Esophagus (tissue), 2 donors: Measurements from ENCODE around the gene CILP2. TPM values are rescaled to one million over a fixed set of nuclear protein-coding genes. Genes with fewer than 3 reads are reported as not detected.

ENCODE experiments used
- H3K27ac ChIP-seq, 2 donors: one replicate each; pipeline ENCODE4 v1.5.1; 2013; ENCODE audit warnings: low read depth in 2 of 2, mild to moderate bottlenecking in 2 of 2, inconsistent platforms in 1 of 2, low read length in 1 of 2, moderate library complexity in 1 of 2
- H3K27me3 ChIP-seq, 2 donors: one replicate each; pipeline ENCODE4 v1.6.1; 2013; ENCODE audit warnings: low read length in 2 of 2, control low read depth in 1 of 2, mild to moderate bottlenecking in 1 of 2; ENCODE audit not compliant: insufficient read depth in 2 of 2, control insufficient read depth in 1 of 2
- H3K36me3 ChIP-seq, 2 donors: one replicate each; pipeline ENCODE4 v1.6.1; 2013; ENCODE audit warnings: low read length in 1 of 2; ENCODE audit not compliant: control insufficient read depth in 2 of 2, insufficient read depth in 2 of 2
- H3K4me1 ChIP-seq, 2 donors: one replicate each; pipeline ENCODE4 v1.6.1; 2013; ENCODE audit warnings: low read length in 1 of 2; ENCODE audit not compliant: control insufficient read depth in 2 of 2, insufficient read depth in 2 of 2
- H3K4me3 ChIP-seq, 2 donors: one replicate each; pipeline ENCODE4 v1.5.1; 2013; ENCODE audit warnings: low read length in 2 of 2, mild to moderate bottlenecking in 2 of 2, low read depth in 1 of 2, moderate library complexity in 1 of 2
- H3K9me3 ChIP-seq, 2 donors: one replicate each; pipeline ENCODE4 v1.6.1; 2013; ENCODE audit warnings: mild to moderate bottlenecking in 2 of 2, low read depth in 1 of 2, low read length in 1 of 2, moderate library complexity in 1 of 2; ENCODE audit not compliant: control insufficient read depth in 2 of 2, insufficient read depth in 1 of 2
- WGBS, 2 donors: extraction: QIAGEN DNeasy Blood & Tissue Kit; methylation state at CpG; one replicate each; pipeline ENCODE4 v1.1.7; 2013; 5-methylcytosine and 5-hydroxymethylcytosine counted together
- polyA plus RNA-seq, 2 donors: library from polyadenylated mRNA; stranded (reverse); fragments of 200-250 nt; gene quantifications; one replicate each; pipeline ENCODE4 v1.2.3, GENCODE V29; 2013
- donor health status: healthy with polysubstance abuse.
- donor health status: Bipolar disorder and iron deficiency.

Gene CILP2
- polyA plus RNA-seq, 2 donors: 0.01 to 0.02 TPM

GRCh38 chr19:19537075-19538048 is 703 bp upstream of the CILP2 start:
- H3K4me1 ChIP-seq: peaks cover 4 to 24% of the 10 kb centered on the region in 2 donors
- H3K36me3 ChIP-seq: no peaks in the 10 kb centered on the region
- H3K27me3 ChIP-seq: peaks cover 0 to 12% of the 10 kb centered on the region in 2 donors
- no peak overlapping the region for H3K4me3 ChIP-seq
- peaks cover 0 to 14% of the 10 kb centered on the region in 2 donors for H3K9me3 ChIP-seq
- WGBS, 2 donors: 29 to 32% methylated on average over 43 to 59 of the region's 59 CpGs
- H3K27ac ChIP-seq: no peak overlapping the region

DNA sequence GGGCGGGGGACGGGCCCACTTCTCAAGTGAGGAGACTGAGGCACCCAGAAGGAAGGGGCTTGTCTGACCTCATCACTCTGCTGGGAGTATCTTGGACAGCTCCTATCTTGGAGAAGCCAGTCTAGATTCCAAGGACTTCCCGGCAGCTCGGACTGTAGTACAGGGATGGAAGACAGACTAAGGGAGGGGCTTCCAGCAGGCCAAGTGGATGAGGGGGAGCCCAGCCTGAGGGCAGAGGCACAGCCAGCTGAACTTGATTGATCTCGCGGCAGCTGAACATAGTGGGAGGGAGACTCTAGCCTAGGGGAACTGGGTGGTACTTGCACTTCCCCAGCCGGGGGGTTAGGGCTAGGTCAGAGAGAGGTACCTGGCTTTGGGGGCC is 711 bp downstream of the CILP2 start:
- Histone ChIP-seq H3K27me3 (peaks cover 0 to 12% of the 10 kb centered on the region in 2 donors), H3K36me3 (no peaks in the 10 kb centered on the region), H3K9me3 (peaks cover 0 to 14% of the 10 kb centered on the region in 2 donors), H3K4me3 (no peak overlapping the region), H3K4me1 (peaks cover 2 to 24% of the 10 kb centered on the region in 2 donors), H3K27ac (no peak overlapping the region)
- 21 to 28% methylated on average over 7 of the region's 7 CpGs for WGBS, 2 donors

- Histone ChIP-seq H3K27me3 (peaks cover 0 to 12% of the 10 kb centered on the region in 2 donors), H3K27ac (no peak overlapping the region), H3K4me1 (peaks cover 2 to 24% of the 10 kb centered on the region in 2 donors), H3K4me3 (no peak overlapping the region), H3K9me3 (peaks cover 0 to 14% of the 10 kb centered on the region in 2 donors), H3K36me3 (no peaks in the 10 kb centered on the region)
- 40 to 43% methylated on average over 19 of the region's 19 CpGs for WGBS, 2 donors
Measured at GRCh38 chr19:19539698-19540063, 1.6 kb downstream of the CILP2 start.

- no peaks in the 10 kb centered on the region for H3K36me3 ChIP-seq
- peaks cover 0 to 12% of the 10 kb centered on the region in 2 donors for H3K27me3 ChIP-seq
- H3K9me3 ChIP-seq: peaks cover 0 to 14% of the 10 kb centered on the region in 2 donors
- H3K27ac ChIP-seq: no peak overlapping the region
- H3K4me1 ChIP-seq: peaks cover 2 to 24% of the 10 kb centered on the region in 2 donors
- no peak overlapping the region for H3K4me3 ChIP-seq
- WGBS, 2 donors: 13 to 26% methylated on average over 46 to 74 of the region's 74 CpGs
Measured at GRCh38 chr19:19540064-19540714, 2.1 kb downstream of the CILP2 start.

DNA sequence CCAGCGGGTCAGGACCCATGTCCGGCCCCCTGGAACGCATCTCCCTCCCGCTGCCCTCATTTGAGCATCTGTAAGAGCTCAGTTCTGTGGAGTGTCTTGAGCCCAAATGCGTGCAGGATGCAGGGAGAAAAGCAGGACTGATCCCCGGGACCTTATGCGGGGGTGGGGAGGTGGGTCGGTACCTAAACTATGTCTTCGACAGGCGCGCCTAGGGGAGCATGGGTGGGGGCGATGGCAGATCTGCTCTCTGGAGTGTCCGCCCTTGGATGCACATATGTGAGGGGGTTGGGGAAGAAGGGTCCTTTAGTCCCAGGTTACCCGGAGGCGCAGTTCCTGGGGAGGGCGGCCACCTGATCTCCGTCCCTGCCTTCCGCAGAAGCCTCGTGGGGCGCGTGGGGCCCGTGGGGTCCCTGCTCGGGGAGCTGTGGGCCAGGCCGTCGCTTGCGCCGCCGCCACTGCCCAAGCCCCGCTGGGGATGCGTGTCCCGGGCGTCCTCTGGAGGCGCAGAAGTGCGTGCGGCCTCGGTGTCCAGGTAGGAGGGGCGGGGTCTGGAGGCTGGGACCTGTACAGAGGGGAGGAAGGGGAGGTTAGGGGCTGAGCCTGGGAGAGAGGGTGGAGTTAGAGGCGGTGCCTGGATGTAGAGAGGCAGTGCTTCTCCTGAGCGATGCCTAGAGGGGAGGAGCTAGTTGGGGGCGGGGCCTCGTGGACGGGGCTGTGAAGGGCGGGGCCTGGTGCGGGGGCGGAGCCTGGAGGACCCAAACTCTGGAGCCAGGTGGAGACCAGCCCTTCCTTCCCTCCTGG is 2.9 kb downstream of the CILP2 start:
- Histone ChIP-seq H3K4me3 (no peak overlapping the region), H3K36me3 (no peaks in the 10 kb centered on the region), H3K27ac (no peak overlapping the region), H3K27me3 (peaks cover 0 to 12% of the 10 kb centered on the region in 2 donors), H3K4me1 (peaks cover 2 to 24% of the 10 kb centered on the region in 2 donors), H3K9me3 (peaks cover 0 to 13% of the 10 kb centered on the region in 2 donors)
- WGBS, 2 donors: 4 to 6% methylated on average over 43 to 45 of the region's 45 CpGs

- H3K4me1 ChIP-seq: peaks cover 2 to 24% of the 10 kb centered on the region in 2 donors
- peaks cover 0 to 12% of the 10 kb centered on the region in 2 donors for H3K27me3 ChIP-seq
- H3K4me3 ChIP-seq: no peak overlapping the region
- H3K27ac ChIP-seq: no peak overlapping the region
- peaks cover 0 to 13% of the 10 kb centered on the region in 2 donors for H3K9me3 ChIP-seq
- no peaks in the 10 kb centered on the region for H3K36me3 ChIP-seq
- 64 to 81% methylated on average over 16 of the region's 16 CpGs for whole genome bisulfite sequencing, 2 donors
Measured at GRCh38 chr19:19541616-19542015, 3.6 kb downstream of the CILP2 start.

GRCh38 chr19:19542507-19542906 is 4.4 kb downstream of the CILP2 start:
- no peaks in the 10 kb centered on the region for H3K36me3 ChIP-seq
- no peak overlapping the region for H3K27ac ChIP-seq
- peaks cover 0 to 12% of the 10 kb centered on the region in 2 donors for H3K27me3 ChIP-seq
- H3K4me1 ChIP-seq: peaks cover 2 to 23% of the 10 kb centered on the region in 2 donors
- 85% methylated on average over 12 of the region's 12 CpGs for WGBS, 2 donors
- no peak overlapping the region for H3K4me3 ChIP-seq
- peaks cover 0 to 13% of the 10 kb centered on the region in 2 donors for H3K9me3 ChIP-seq

- peaks cover 0 to 9% of the 10 kb centered on the region in 2 donors for H3K27me3 ChIP-seq
- no peak overlapping the region for H3K27ac ChIP-seq
- WGBS, 2 donors: 93 to 95% methylated on average over 13 of the region's 13 CpGs
- H3K4me3 ChIP-seq: no peak overlapping the region
- H3K4me1 ChIP-seq: peaks cover 2 to 21% of the 10 kb centered on the region in 2 donors
- H3K9me3 ChIP-seq: peaks cover 0 to 11% of the 10 kb centered on the region in 2 donors
- H3K36me3 ChIP-seq: no peaks in the 10 kb centered on the region
Measured at GRCh38 chr19:19543101-19543500, 5.0 kb downstream of the CILP2 start.

DNA sequence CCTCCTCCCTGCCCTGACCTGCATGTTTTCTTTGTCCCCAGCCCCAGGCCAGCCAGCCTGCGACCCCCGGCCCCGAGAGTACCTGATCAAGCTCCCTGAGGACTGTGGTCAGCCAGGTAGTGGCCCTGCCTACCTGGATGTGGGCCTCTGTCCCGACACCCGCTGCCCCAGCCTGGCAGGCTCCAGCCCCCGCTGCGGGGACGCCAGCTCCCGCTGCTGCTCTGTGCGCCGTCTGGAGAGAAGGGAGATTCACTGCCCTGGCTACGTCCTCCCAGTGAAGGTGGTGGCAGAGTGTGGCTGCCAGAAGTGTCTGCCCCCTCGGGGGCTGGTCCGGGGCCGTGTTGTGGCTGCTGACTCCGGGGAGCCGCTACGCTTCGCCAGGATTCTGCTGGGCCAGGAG is 5.6 kb downstream of the CILP2 start:
- Histone ChIP-seq H3K27me3 (peaks cover 0 to 6% of the 10 kb centered on the region in 2 donors), H3K9me3 (peaks cover 0 to 11% of the 10 kb centered on the region in 2 donors), H3K27ac (no peak overlapping the region), H3K4me1 (peaks cover 2 to 16% of the 10 kb centered on the region in 2 donors), H3K36me3 (no peaks in the 10 kb centered on the region), H3K4me3 (no peak overlapping the region)
- WGBS, 2 donors: 86 to 92% methylated on average over 18 to 19 of the region's 19 CpGs
